K562 (cell line): ENCODE data around the gene MLLT11. TPM values are rescaled to one million over a fixed set of nuclear protein-coding genes. Genes with fewer than 3 reads are reported as not detected.

Experiments used
- ADNP ChIP-seq: fragments of 200-800 bp; sonication (Bioruptor generic); IDR thresholded peaks from 2 replicates; pipeline ENCODE4 v1.6.1; 2016; ENCODE audit warnings: missing genetic modification characterization, missing compliant biosample characterization
- ARHGAP35 ChIP-seq: fragments of 450-650 bp; IDR thresholded peaks from 2 replicates; pipeline ENCODE4 v1.6.1; 2018; ENCODE audit not compliant: partially characterized antibody
- ARID2 ChIP-seq: fragments of 450-650 bp; IDR thresholded peaks from 2 replicates; pipeline ENCODE4 v1.6.1; 2017; ENCODE audit warnings: antibody characterized with exemption, mild to moderate bottlenecking
- CHD4 ChIP-seq: fragments of 200-600 bp; sonication (generic); IDR thresholded peaks from 3 replicates; pipeline ENCODE4 v1.6.1; 2012; ENCODE audit warnings: low read depth, mild to moderate bottlenecking, mixed read lengths, low read length, inconsistent platforms; ENCODE audit not compliant: insufficient read depth, insufficient replicate concordance, poor library complexity, severe bottlenecking
- EP400 ChIP-seq: fragments of 450-650 bp; IDR thresholded peaks from 2 replicates; pipeline ENCODE4 v1.6.1; 2017; ENCODE audit warnings: antibody characterized with exemption, mild to moderate bottlenecking, moderate library complexity
- HOXB6 ChIP-seq: fragments of 250-450 bp; sonication (Bioruptor Pico); IDR thresholded peaks from 2 replicates; pipeline ENCODE4 v1.5.1; 2022; ENCODE audit warnings: mild to moderate bottlenecking, borderline replicate concordance
- KDM1A ChIP-seq, 2 experiments: fragments of 450-650 bp; IDR thresholded peaks; 2 replicates each; pipeline ENCODE4 v1.6.1; 2016; ENCODE audit warnings: mild to moderate bottlenecking in 2 of 2
- MYC ChIP-seq, 2 experiments: fragments of 250-450 bp in 1 of 2; sonication (Bioruptor Pico) in 1 of 2; IDR thresholded peaks; 2 replicates each; pipeline versions ENCODE4 v1.5.1 to v1.6.1; 2012 to 2021; ENCODE audit warnings: low read depth in 2 of 2, borderline replicate concordance in 1 of 2, improper control_type of control experiment in 1 of 2, low read length in 1 of 2, mild to moderate bottlenecking in 1 of 2, moderate library complexity in 1 of 2
- NEUROD1 ChIP-seq: fragments of 150-350 bp; IDR thresholded peaks from 2 replicates; pipeline ENCODE4 v1.6.1; 2014; ENCODE audit warnings: borderline replicate concordance, low read length, low read depth; ENCODE audit not compliant: partially characterized antibody
- NFIX ChIP-seq: fragments of 250-450 bp; sonication (Bioruptor Pico); IDR thresholded peaks from 2 replicates; pipeline ENCODE4 v1.4.0; 2020; ENCODE audit warnings: low read depth, mild to moderate bottlenecking, moderate library complexity
- PURB ChIP-seq: sonication (generic); formaldehyde crosslinking; IDR thresholded peaks from 2 replicates; pipeline ENCODE4 v1.9.0; 2021; ENCODE audit warnings: low read depth, mild to moderate bottlenecking, missing genetic modification reagents
- SMAD1 ChIP-seq: fragments of 150-350 bp; IDR thresholded peaks from 2 replicates; pipeline ENCODE4 v1.6.1; 2014; ENCODE audit warnings: low read length, low read depth; ENCODE audit not compliant: partially characterized antibody
- SMARCA5 ChIP-seq: fragments of 450-650 bp; IDR thresholded peaks from 2 replicates; pipeline ENCODE4 v1.6.1; 2016
- TAF1 ChIP-seq: IDR thresholded peaks from 2 replicates; pipeline ENCODE4 v1.6.1; 2011; ENCODE audit warnings: mild to moderate bottlenecking, low read length, moderate library complexity; ENCODE audit not compliant: insufficient read depth, control insufficient read depth, severe bottlenecking; ENCODE audit errors: extremely low read depth
- TAL1 ChIP-seq: fragments of 450-650 bp; IDR thresholded peaks from 2 replicates; pipeline ENCODE4 v1.6.1; 2016; ENCODE audit warnings: mild to moderate bottlenecking
- TARDBP ChIP-seq: fragments of 450-650 bp; IDR thresholded peaks from 2 replicates; pipeline ENCODE4 v1.6.1; 2016
- TFAM ChIP-seq: fragments of 250-450 bp; sonication (Bioruptor Pico); conservative IDR thresholded peaks from 2 replicates; pipeline ENCODE4 v1.5.0; 2021; ENCODE audit warnings: mild to moderate bottlenecking, moderate library complexity
- THRAP3 ChIP-seq: fragments of 450-650 bp; IDR thresholded peaks from 2 replicates; pipeline ENCODE4 v1.6.1; 2016; ENCODE audit warnings: mild to moderate bottlenecking, inconsistent platforms, borderline replicate concordance
- ZC3H8 ChIP-seq: fragments of 450-650 bp; IDR thresholded peaks from 2 replicates; pipeline ENCODE4 v1.6.1; 2017
- ZKSCAN3 ChIP-seq: fragments of 250-450 bp; sonication (Bioruptor Pico); IDR thresholded peaks from 2 replicates; pipeline ENCODE4 v1.4.0; 2020
- ZNF133 ChIP-seq: fragments of 250-450 bp; sonication (Bioruptor Pico); IDR thresholded peaks from 2 replicates; pipeline ENCODE4 v1.4.0; 2020; ENCODE audit warnings: mild to moderate bottlenecking
- ZNF589 ChIP-seq: fragments of 200-800 bp; sonication (Bioruptor generic); IDR thresholded peaks from 2 replicates; pipeline ENCODE4 v1.6.1; 2016; ENCODE audit warnings: low read depth, missing genetic modification characterization, missing compliant biosample characterization
- ZNF778 ChIP-seq: fragments of 450-650 bp; formaldehyde crosslinking; IDR thresholded peaks from 2 replicates; pipeline ENCODE4 v1.4.0; 2020; ENCODE audit warnings: mild to moderate bottlenecking, moderate library complexity
- ZNF79 ChIP-seq: fragments of 250-450 bp; sonication (Bioruptor Pico); IDR thresholded peaks from 2 replicates; pipeline ENCODE4 v1.4.0; 2020; ENCODE audit warnings: low read depth, mild to moderate bottlenecking, moderate library complexity
- polyA plus RNA-seq, 8 experiments: library from polyadenylated mRNA; depleted of rRNA in 4 of 8; stranded (reverse) in 5 of 8; unstranded in 3 of 8; fragments of >200 nt; fragmentation: Nextera tagmentation in 2 of 8; fragmentation: Illumina TruSeq in 1 of 8; extraction: Ambion mirVana in 2 of 8; extraction: Trizol in 1 of 8; gene quantifications; 2 replicates each; pipeline versions ENCODE4 v1.2.1 to v1.2.3, GENCODE V29; 2011 to 2014; ENCODE audit warnings: inconsistent platforms in 1 of 8, missing spikeins in 1 of 8
- total RNA-seq, 7 experiments: library from RNA; depleted of rRNA in 6 of 7; stranded (reverse); fragments of >200 nt in 6 of 7; fragmentation: Illumina TruSeq in 2 of 7; extraction: Trizol in 2 of 7; gene quantifications; 2 replicates each; pipeline versions ENCODE4 v1.2.1 to v1.2.3, GENCODE V29; 2011 to 2021; ENCODE audit warnings: low replicate concordance in 1 of 7
- TF ChIP-seq, protein P1 (sequence below): fragments of 450-650 bp; formaldehyde crosslinking; IDR thresholded peaks from 2 replicates; pipeline ENCODE4 v1.4.0; 2022; ENCODE audit warnings: mild to moderate bottlenecking, moderate library complexity
- TF ChIP-seq, protein P2 (sequence below): fragments of 250-450 bp; sonication (Bioruptor Pico); IDR thresholded peaks from 2 replicates; pipeline ENCODE4 v1.6.1; 2021; ENCODE audit warnings: mild to moderate bottlenecking
- TF ChIP-seq, protein P3 (sequence below): sonication (generic); formaldehyde crosslinking; IDR thresholded peaks from 2 replicates; pipeline ENCODE4 v1.8.1; 2023; ENCODE audit warnings: mild to moderate bottlenecking, missing genetic modification reagents, moderate library complexity

Gene MLLT11
- total and polyA plus RNA-seq, 9 of the 15 experiments (the other 6 are each of a cell fraction or from before 2014, with no cell fraction given): 12.1 to 91.0 (median 22.0) TPM

DNA sequence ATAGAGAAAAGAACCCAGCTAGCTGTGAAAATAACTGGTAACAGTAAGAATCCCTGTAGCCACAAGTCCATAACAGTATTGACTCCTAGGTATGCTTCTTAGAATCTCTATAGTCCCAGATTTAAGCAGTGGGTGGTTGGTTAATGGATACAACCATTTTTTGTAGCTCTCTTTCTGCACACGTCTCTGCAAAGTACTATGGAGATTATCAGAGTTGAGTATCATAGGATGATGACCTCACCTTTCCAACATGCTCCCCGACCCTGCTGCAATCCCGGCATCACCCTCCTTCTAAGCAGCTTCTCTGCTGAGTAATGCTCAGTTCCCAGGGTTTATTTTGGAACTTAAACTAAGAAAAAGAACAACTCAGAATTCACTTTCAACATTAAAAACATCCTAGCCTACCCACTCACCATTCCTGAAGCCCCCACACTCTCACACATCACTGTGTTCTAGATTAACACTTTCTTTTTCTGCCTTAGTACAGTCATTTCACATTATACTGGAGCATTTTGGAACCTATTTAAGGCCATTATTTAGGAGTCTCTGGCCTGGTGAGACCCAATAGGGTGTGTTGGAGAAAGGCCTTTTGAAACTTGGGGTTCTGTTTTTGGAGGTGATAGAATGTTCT, 2.7 kb downstream of the MLLT11 start (continued):
- no peak for TF ChIP-seq SMAD1
- TF ChIP-seq TARDBP: no peak
- no peak for TF ChIP-seq ARID2
- TF ChIP-seq SMARCA5: no peak
- no peak for TF ChIP-seq THRAP3
- TF ChIP-seq ZC3H8: no peak
- TF ChIP-seq ZNF778: no peak
- no peak for TF ChIP-seq CHD4
- no peak for TF ChIP-seq TAF1
- TF ChIP-seq, protein P1, sequence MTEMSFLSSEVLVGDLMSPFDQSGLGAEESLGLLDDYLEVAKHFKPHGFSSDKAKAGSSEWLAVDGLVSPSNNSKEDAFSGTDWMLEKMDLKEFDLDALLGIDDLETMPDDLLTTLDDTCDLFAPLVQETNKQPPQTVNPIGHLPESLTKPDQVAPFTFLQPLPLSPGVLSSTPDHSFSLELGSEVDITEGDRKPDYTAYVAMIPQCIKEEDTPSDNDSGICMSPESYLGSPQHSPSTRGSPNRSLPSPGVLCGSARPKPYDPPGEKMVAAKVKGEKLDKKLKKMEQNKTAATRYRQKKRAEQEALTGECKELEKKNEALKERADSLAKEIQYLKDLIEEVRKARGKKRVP (CRISPR knock-in tag): no peak
- no peak for TF ChIP-seq PURB (CRISPR knock-in tag)
- no peak for TF ChIP-seq NFIX (CRISPR knock-in tag)
- TF ChIP-seq NEUROD1: no peak
- TF ChIP-seq ADNP: no peak
- no peak for TF ChIP-seq ARHGAP35
- no peak for TF ChIP-seq ZNF133 (CRISPR knock-in tag)
- TF ChIP-seq, protein P2, sequence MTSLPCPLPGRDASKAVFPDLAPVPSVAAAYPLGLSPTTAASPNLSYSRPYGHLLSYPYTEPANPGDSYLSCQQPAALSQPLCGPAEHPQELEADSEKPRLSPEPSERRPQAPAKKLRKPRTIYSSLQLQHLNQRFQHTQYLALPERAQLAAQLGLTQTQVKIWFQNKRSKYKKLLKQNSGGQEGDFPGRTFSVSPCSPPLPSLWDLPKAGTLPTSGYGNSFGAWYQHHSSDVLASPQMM (CRISPR knock-in tag): no peak
- TF ChIP-seq TFAM: no peak
- peak; percentile 41 to 50; a peak in 3 of 4 replicates for TF ChIP-seq KDM1A (IDR thresholded peaks at IDR 0.05)
- peak; percentile 16; the same call in 1 of the 2 replicates for TF ChIP-seq ZNF589
- TF ChIP-seq MYC (IDR thresholded peaks at IDR 0.05; ENCODE audit: low read depth, low read length): peak; percentile 67
- TF ChIP-seq MYC (CRISPR knock-in tag; IDR thresholded peaks at IDR 0.05; ENCODE audit: borderline replicate concordance, low read depth): no peak
- no peak for TF ChIP-seq HOXB6 (CRISPR knock-in tag)
- peak; percentile 48 for TF ChIP-seq EP400
- TF ChIP-seq, protein P3, sequence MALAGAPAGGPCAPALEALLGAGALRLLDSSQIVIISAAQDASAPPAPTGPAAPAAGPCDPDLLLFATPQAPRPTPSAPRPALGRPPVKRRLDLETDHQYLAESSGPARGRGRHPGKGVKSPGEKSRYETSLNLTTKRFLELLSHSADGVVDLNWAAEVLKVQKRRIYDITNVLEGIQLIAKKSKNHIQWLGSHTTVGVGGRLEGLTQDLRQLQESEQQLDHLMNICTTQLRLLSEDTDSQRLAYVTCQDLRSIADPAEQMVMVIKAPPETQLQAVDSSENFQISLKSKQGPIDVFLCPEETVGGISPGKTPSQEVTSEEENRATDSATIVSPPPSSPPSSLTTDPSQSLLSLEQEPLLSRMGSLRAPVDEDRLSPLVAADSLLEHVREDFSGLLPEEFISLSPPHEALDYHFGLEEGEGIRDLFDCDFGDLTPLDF (CRISPR knock-in tag): no peak
- TF ChIP-seq ZNF79 (CRISPR knock-in tag): no peak
- TF ChIP-seq TAL1: no peak
- no peak for TF ChIP-seq ZKSCAN3 (CRISPR knock-in tag)
